ENCODE data around the gene CLIP4. TPM values are rescaled to one million over a fixed set of nuclear protein-coding genes. Genes with fewer than 3 reads are reported as not detected.

Gene CLIP4
- total RNA-seq, 3 donors from 2014 or later (not counting 1 experiment from before 2014, with no cell fraction given), result 56.8 to 88.0 (median 72.6) TPM

DNA sequence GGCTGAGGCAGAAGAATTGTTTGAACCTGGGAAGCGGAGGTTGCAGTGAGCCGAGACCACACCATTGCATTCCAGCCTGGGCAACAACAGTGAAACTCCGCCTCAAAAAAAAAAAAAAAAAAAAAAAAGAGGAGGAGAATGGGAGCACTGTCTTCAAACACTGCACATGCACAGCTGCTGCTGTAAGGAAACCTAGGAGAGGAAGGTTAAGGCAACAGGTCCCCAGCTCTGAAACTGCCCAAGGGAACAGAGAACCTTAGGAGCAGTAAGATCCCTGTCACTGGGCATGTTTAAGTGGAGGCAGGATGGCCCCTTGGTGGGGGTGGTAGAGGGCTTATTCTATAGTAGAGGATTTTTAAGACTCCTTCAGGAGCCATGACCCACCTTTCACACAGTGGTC is 111.2 kb downstream of the CLIP4 start:
- WGBS (ENCODE audit: insufficient coverage), result 98% methylated on average over 3 of the region's 3 CpGs
- H3K9me3 ChIP-seq (ENCODE audit: control insufficient read depth, insufficient read depth, low read length), result no peaks in the 10 kb centered on the region
- TF ChIP-seq, protein P1, sequence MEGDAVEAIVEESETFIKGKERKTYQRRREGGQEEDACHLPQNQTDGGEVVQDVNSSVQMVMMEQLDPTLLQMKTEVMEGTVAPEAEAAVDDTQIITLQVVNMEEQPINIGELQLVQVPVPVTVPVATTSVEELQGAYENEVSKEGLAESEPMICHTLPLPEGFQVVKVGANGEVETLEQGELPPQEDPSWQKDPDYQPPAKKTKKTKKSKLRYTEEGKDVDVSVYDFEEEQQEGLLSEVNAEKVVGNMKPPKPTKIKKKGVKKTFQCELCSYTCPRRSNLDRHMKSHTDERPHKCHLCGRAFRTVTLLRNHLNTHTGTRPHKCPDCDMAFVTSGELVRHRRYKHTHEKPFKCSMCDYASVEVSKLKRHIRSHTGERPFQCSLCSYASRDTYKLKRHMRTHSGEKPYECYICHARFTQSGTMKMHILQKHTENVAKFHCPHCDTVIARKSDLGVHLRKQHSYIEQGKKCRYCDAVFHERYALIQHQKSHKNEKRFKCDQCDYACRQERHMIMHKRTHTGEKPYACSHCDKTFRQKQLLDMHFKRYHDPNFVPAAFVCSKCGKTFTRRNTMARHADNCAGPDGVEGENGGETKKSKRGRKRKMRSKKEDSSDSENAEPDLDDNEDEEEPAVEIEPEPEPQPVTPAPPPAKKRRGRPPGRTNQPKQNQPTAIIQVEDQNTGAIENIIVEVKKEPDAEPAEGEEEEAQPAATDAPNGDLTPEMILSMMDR (IDR thresholded peaks at IDR 0.05), result no peak
- H3K36me3 ChIP-seq (ENCODE audit: control insufficient read depth, insufficient read depth, low read length), result no peaks in the 10 kb centered on the region
- ATAC-seq (no peak), DNase-seq (no peak)
- no peaks in the 10 kb centered on the region for H3K27me3 ChIP-seq (ENCODE audit: control insufficient read depth, insufficient read depth, low read length)
- no peaks in the 10 kb centered on the region for H3K4me1 ChIP-seq (ENCODE audit: control insufficient read depth, insufficient read depth, low read length)
- no peak overlapping the region for H3K4me3 ChIP-seq (ENCODE audit: low read length)
- Mint-ChIP-seq H3K27me3 (ENCODE audit: low read depth in 2 of 2) (peaks cover 0 to 5% of the 10 kb centered on the region in 2 donors), H3K4me1 (no peaks in the 10 kb centered on the region), H3K4me3 (no peak overlapping the region), H3K36me3 (no peaks in the 10 kb centered on the region), H3K9me3 (no peaks in the 10 kb centered on the region), H3K27ac (no peak overlapping the region)
- intact Hi-C loops (cut with micrococcal nuclease), result no loop called here
- no peak overlapping the region for H3K27ac ChIP-seq (ENCODE audit: low read length)

DNA sequence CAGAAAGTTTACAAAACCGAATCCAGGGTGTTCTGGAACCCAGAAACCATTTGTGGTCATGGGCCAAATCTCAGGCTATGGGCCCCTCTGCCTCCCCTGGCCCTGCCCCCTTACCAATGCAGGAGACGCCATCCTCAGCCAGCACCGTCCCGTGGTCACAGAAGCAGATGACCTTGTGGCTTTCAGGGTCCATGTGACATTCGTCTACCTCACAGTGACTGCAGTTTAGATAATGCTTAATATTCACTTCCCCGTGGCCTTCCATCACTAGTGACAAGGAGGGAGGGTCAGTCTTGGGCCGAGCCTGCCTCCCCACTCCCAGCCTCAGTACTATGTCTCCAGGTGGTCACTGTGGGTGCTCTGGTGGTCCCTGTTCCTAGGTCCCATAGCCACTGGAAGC is 111.6 kb downstream of the CLIP4 start:
- intact Hi-C loops (cut with micrococcal nuclease), result no loop called here
- TF ChIP-seq, protein P1 (IDR thresholded peaks at IDR 0.05), result no peak

DNA sequence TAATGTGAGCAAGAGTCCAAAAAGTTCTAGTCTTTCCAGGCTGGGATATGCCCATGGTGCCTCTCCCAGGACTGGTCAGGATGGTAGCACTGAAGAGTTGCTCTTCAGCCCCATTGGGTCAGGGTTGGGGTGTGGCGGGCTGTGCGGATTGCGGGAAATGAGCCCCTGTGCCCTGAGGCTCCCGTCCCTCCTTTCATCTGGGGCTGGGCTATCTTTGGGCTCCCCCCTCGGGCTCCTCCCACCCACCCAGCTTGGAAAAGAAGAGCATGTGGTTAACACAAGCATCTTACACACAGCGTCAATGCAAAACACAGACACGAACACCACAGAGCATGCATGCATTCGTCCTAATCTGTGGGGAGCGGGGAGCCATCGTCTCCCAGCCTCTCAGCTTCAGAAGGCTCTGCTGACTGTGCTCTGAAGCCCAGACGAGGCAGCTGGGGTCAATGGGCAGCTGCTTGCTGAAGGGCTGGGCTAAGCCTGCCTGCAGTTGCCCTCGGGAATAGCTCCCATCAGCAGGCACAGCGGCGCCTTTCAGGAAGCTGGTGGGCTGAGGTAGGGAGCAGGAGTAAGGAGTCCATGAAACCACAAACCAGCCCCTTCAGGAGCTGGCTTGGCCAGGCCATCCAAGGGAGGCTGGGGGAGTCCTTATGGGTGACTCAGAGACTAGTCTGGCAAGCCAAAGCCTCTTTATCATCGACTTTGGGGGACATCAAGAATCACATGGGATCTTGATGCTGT is 112.9 kb downstream of the CLIP4 start:
- intact Hi-C loops (cut with micrococcal nuclease), result no loop called here
- H3K4me3 Mint-ChIP-seq, result no peak overlapping the region
- Histone ChIP-seq H3K36me3 (ENCODE audit: control insufficient read depth, insufficient read depth, low read length) (no peaks in the 10 kb centered on the region), H3K4me1 (ENCODE audit: control insufficient read depth, insufficient read depth, low read length) (no peaks in the 10 kb centered on the region), H3K27me3 (ENCODE audit: control insufficient read depth, insufficient read depth, low read length) (no peaks in the 10 kb centered on the region), H3K9me3 (ENCODE audit: control insufficient read depth, insufficient read depth, low read length) (no peaks in the 10 kb centered on the region), H3K27ac (ENCODE audit: low read length) (no peak overlapping the region), H3K4me3 (ENCODE audit: low read length) (no peak overlapping the region)
- DNase-seq (no peak), ATAC-seq (no peak)
- no peaks in the 10 kb centered on the region for H3K4me1 Mint-ChIP-seq
- 64% methylated on average over 15 of the region's 15 CpGs for WGBS (ENCODE audit: insufficient coverage)
- H3K9me3 Mint-ChIP-seq, result no peaks in the 10 kb centered on the region
- H3K27me3 Mint-ChIP-seq (ENCODE audit: low read depth in 2 of 2), result peaks cover 0 to 5% of the 10 kb centered on the region in 2 donors
- H3K27ac Mint-ChIP-seq, result no peak overlapping the region
- H3K36me3 Mint-ChIP-seq, result no peaks in the 10 kb centered on the region
- TF ChIP-seq, protein P1 (IDR thresholded peaks at IDR 0.05), result no peak

More for the DNA sequence above, 111.6 kb downstream of the CLIP4 start:
- Mint-ChIP-seq H3K27ac (no peak overlapping the region), H3K4me1 (no peaks in the 10 kb centered on the region), H3K9me3 (no peaks in the 10 kb centered on the region), H3K27me3 (ENCODE audit: low read depth in 2 of 2) (peaks cover 0 to 5% of the 10 kb centered on the region in 2 donors), H3K4me3 (no peak overlapping the region), H3K36me3 (no peaks in the 10 kb centered on the region)
- Histone ChIP-seq H3K9me3 (ENCODE audit: control insufficient read depth, insufficient read depth, low read length) (no peaks in the 10 kb centered on the region), H3K36me3 (ENCODE audit: control insufficient read depth, insufficient read depth, low read length) (no peaks in the 10 kb centered on the region), H3K4me3 (ENCODE audit: low read length) (no peak overlapping the region), H3K27ac (ENCODE audit: low read length) (no peak overlapping the region), H3K27me3 (ENCODE audit: control insufficient read depth, insufficient read depth, low read length) (no peaks in the 10 kb centered on the region), H3K4me1 (ENCODE audit: control insufficient read depth, insufficient read depth, low read length) (no peaks in the 10 kb centered on the region)
- ATAC-seq (no peak), DNase-seq (no peak)
- 44% methylated on average over 7 of the region's 7 CpGs for WGBS (ENCODE audit: insufficient coverage)

DNA sequence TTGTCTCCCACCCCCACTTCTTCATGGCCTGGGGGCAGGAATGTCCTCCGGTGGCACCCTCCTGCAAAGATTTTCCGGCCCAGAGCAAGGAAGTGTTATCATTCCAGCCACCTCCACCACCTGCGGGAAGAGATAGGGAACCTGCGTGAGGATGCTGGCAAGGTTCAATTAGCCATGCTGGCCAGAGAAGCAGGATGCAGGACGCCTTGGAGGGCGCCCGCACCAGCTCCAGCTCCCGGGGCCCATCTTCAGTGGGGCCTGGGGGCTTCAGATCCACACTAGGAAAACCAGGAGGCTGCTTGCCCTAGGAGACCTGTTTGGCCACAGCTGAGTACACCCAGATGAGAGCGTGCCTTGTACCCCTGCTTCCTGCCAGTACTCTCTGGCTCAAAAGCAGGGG is 113.7 kb downstream of the CLIP4 start:
- no peak overlapping the region for H3K4me3 ChIP-seq (ENCODE audit: low read length)
- Mint-ChIP-seq H3K27me3 (ENCODE audit: low read depth in 2 of 2) (peaks cover 0 to 10% of the 10 kb centered on the region in 2 donors), H3K27ac (no peak overlapping the region), H3K4me3 (no peak overlapping the region), H3K9me3 (no peaks in the 10 kb centered on the region), H3K36me3 (no peaks in the 10 kb centered on the region), H3K4me1 (no peaks in the 10 kb centered on the region)
- no peak overlapping the region for H3K27ac ChIP-seq (ENCODE audit: low read length)
- intact Hi-C loops (cut with micrococcal nuclease), result no loop called here
- no peaks in the 10 kb centered on the region for H3K27me3 ChIP-seq (ENCODE audit: control insufficient read depth, insufficient read depth, low read length)
- DNase-seq (no peak), ATAC-seq (no peak)
- H3K36me3 ChIP-seq (ENCODE audit: control insufficient read depth, insufficient read depth, low read length), result no peaks in the 10 kb centered on the region
- TF ChIP-seq, protein P1 (IDR thresholded peaks at IDR 0.05), result no peak
- 86% methylated on average over 9 of the region's 9 CpGs for WGBS (ENCODE audit: insufficient coverage)
- H3K9me3 ChIP-seq (ENCODE audit: control insufficient read depth, insufficient read depth, low read length), result no peaks in the 10 kb centered on the region
- no peaks in the 10 kb centered on the region for H3K4me1 ChIP-seq (ENCODE audit: control insufficient read depth, insufficient read depth, low read length)
